COLO668 (cell line): ENCODE measurements around the gene SRRM1.
A peak's percentile ranks its signal among the peaks of the same experiment; 100 is the strongest.

ENCODE experiments used
- DNase-seq: peaks from one replicate; lab custom pipeline; 2025; ENCODE audit not compliant: unreplicated experiment; lab: John Stamatoyannopoulos, UW

SRRM1 gene

DNA sequence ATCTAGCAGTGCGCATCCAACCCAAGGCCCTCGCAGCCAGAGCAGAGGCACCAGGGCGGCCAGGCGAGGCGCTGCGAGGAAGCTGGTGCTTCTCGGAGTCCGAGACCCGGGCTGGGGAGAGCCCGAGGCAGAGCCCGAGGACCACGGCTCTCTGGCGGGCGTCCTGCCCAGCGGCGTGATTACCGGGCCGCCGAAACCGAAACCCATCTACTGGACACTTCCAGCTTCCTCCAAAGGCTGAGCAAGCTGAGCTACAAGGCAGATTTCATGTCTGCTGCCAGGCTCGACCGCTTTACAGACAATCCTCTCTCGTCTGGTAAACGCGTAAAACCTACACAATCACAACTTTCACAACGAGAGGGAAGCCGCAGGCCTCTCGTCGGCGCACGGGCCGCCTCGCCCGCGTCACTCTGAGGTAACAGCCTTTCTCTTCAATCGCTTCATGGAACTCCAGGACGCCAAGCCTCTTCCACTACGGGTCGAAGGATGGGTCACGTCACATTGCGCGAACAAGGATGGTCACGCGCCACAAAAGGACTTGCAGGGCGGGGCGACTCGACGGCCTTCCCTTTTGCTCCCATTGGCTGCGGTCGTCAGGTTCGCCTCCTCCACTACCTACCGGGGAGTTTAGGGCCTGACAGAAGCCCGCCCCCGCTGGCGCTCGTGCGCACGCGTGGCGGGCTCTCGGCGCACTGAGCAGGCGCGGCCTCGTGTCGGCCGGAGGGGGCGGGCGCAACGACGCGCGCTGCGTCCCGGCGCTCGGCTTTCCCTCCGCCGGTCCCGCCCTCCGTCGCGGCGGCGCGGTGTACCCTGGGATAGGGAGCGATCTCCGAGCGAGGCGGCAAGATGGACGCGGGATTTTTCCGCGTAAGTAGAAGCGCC lies at the start of gene SRRM1:
SRRM1 (plus strand) TSS at position 822 of the 882 bp plus-strand sequence; CDS start at position 847, 25 bp downstream.
- peak; percentile 100 for DNase-seq

DNA sequence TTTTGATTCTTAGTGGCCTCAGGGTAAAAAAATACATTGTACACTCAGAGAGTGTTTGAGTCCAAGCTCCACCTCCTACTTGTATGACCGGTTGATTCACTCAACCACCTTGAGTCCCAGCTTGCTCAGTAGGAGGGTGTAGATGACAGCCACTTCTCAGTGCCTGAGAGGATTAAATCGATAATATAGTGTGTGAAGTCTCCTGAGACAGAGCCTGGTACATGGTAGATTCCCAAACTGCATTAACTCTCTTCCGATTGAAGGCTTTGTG lies 48.8 kb upstream of the SRRM1 start:
- DNase-seq: no peak

DNA sequence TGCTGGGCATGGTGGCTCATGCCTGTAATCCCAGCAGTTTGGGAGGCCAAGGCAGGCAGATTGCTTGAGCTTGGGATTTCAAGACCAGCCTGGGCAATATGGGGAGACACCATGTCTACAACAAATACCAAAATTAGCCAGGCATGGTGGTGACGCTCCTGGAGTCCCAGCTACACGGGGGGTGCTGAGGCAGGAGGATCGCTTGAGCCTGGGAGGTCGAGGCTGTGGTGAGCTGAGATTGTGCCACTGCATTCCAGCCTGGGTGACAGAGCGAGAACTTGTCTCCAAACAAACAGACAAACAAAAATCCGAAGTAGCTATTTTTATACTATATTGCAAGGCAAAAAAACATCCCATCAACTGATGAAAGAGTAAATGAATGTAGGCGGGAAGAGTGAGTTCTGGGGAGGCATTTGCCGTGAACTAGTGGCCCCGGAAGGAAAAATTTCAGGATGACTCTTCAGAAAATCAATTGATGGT lies 46.7 kb upstream of the SRRM1 start:
- DNase-seq: no peak

GRCh38 chr1:24599265-24599664 lies 43.8 kb upstream of the SRRM1 start:
- no peak for DNase-seq

- DNase-seq: no peak
Measured at GRCh38 chr1:24600551-24600950, 42.6 kb upstream of the SRRM1 start.

- no peak for DNase-seq
Measured at GRCh38 chr1:24605534-24606295, 37.4 kb upstream of the SRRM1 start.

- no peak for DNase-seq
Measured at GRCh38 chr1:24606296-24606605, 36.9 kb upstream of the SRRM1 start.

DNA sequence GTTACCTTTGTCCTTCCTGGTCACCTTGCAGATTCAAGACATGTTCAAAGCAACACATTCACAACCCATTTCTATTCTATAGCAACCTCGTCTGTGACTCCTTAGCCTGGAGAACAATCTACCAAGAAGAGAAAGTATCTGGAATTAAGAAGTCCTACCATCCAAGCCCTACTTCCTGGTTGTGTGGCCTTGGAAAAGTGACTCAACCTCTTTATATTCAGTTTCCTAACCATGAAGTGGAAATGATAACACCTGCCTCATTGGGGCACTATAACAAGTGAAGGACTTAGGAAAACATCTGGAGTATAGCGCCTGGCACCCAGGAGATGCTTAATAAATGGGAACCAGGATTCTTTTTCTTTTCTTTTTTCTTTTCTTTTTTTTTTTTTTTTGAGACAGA lies 36.5 kb upstream of the SRRM1 start:
- no peak for DNase-seq

DNA sequence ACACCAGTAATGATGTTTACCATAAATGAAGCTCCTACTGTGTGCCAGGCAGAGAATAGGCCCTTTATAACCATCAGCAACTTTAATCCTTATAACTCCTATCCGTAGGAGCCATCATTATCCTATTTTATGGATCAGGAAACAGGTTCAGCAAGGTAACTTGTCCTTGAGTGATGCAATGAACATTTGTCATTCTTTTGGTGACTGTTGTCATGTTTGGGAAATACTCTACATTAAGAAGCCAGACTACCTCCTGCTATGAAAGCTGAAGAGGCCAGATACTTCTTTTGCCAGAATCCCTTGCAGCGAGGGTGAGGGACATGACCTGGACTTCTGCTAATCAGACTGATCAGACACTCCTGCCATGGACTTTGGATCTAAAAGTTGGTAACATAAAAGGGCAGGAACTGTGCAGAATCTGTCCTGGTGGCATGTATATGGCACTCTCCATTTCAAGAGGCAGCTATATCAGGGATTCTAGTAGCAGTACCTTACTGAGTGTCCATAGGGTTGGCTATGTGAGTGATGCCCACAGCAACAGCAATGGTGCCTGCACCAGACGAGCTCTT lies 33.1 kb upstream of the SRRM1 start:
- no peak for DNase-seq

- DNase-seq: no peak
Measured at GRCh38 chr1:24619376-24619775, 23.7 kb upstream of the SRRM1 start.

DNA sequence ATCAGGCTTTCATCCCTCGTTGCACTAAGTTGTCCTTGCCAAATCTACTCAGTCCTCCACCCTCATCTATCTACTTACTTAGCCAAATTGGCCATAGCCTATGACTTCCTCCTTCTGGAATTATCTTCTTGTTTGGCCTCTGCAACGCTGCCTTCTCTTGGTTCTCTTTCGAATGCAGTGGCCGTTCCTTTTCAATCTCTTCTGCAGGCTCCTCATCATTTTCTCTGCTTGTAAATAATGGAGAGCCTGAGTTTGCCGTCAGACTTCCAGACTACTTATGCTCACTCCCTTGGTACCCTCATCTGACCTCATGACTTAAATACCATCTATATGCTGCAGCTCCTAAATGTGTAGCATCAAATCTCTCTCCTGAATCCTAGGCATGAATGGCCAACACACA lies 22.4 kb upstream of the SRRM1 start:
- no peak for DNase-seq

GRCh38 chr1:24621121-24621520 lies 22.0 kb upstream of the SRRM1 start:
- no peak for DNase-seq

DNA sequence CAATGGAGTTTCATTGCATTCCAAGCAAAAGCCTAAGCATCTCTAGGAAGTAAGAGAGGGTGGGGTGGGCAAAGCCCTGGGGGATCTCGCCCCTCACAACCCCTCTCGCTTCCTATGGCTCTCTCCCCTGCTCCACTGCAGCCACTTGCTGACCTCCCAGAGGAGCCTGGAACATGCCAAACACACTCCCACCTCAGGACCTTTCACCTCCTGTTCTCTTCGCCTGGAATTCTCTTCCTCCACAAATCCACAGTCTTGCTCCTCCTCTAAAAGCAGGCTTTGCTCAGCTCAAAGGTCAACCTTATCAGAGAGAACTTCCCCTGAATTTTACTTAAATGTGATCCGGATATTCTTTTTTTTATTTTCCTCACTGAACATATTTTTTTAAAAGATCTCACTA lies 20.9 kb upstream of the SRRM1 start:
- no peak for DNase-seq

GRCh38 chr1:24632832-24633175 lies 10.3 kb upstream of the SRRM1 start:
- DNase-seq: no peak

DNA sequence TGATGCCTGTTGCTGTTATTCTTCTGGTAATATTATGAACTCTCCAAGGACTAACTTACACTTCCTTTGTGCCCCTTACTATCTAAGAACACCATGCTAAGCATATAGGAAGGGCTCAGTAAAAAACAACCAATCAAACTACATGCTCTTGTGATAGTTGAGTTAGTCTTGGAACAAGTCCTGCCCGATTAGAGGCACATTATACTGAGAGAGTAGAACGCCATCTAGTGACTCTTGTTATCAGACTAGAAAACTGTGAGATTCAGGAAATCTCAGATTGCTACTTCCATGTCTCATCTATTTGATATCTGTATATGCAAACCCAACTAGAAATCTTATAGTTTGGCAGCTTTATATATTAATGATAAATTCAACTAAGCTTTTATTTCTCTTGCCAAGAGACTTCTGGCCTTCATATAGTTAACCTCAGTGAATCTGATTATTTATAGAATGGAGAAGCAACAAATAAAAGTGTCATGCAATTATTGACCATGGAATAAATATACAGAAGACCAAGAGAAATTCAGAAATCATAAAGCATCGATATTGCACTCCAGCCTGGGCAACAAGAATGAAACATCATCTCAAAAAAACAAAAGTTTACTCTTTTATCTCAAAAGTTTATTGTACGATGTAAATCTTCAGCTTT lies 7.8 kb upstream of the SRRM1 start:
- no peak for DNase-seq

- DNase-seq: no peak
Measured at GRCh38 chr1:24636661-24637357, 6.3 kb upstream of the SRRM1 start.

- no peak for DNase-seq
Measured at GRCh38 chr1:24639094-24639493, 4.0 kb upstream of the SRRM1 start.

- peak; percentile 30 for DNase-seq
Measured at GRCh38 chr1:24639881-24640280, 3.2 kb upstream of the SRRM1 start.

GRCh38 chr1:24640288-24640687 lies 2.8 kb upstream of the SRRM1 start:
- DNase-seq: no peak

DNA sequence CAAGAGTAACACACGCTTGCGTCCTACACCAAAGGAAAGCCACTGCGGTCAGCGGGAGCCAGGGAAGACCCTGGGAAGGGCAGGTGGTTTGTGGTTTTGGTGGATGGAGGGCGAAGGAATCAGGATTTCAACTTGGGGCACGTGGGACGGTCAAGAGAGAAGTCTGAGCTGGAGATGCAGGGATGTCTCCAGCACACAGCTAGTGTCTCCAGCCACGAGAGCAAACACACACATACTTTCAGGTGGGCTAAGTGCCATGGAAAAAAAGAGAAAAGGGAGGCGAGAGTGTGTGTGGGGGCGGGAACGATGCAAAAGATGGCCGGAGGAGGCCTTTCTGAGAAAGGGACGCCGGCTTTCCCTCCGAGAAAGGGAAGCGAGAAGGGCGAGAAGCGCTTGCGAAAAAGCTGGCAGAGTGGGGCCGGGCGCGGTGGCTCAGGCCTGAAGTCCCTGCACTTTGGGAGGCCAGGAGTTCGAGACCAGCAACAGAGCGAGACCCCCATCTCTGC lies 1.4 kb upstream of the SRRM1 start:
- no peak for DNase-seq
